Neutrophil (primary cell): ENCODE measurements around the gene ATG7.

Experiments
- H3K27ac ChIP-seq: fragments of 200-600 bp; sonication (generic); 2 replicates; pipeline ENCODE4 v1.5.1; 2016; ENCODE audit warnings: mild to moderate bottlenecking, moderate library complexity
- H3K27me3 ChIP-seq: fragments of 200-600 bp; sonication (generic); 2 replicates; pipeline ENCODE4 v1.6.0; 2016; ENCODE audit warnings: mild to moderate bottlenecking
- H3K36me3 ChIP-seq: fragments of 200-600 bp; sonication (generic); 2 replicates; pipeline ENCODE4 v1.5.1; 2017
- H3K4me1 ChIP-seq, 2 experiments: fragments of 200-600 bp in 1 of 2; sonication (generic) in 1 of 2; 1 replicate in 1 of 2; 2 replicates in 1 of 2; pipeline versions ENCODE4 v1.5.1 to v1.6.1; 2013 to 2016; ENCODE audit warnings: low read depth in 1 of 2, low read length in 1 of 2, mild to moderate bottlenecking in 1 of 2, moderate library complexity in 1 of 2; ENCODE audit not compliant: control insufficient read depth in 1 of 2, insufficient read depth in 1 of 2
- H3K4me3 ChIP-seq, 2 experiments: fragments of 200-600 bp in 1 of 2; sonication (generic) in 1 of 2; 1 replicate in 1 of 2; 2 replicates in 1 of 2; pipeline ENCODE4 v1.5.1; 2013 to 2016; ENCODE audit warnings: low read depth in 1 of 2, low read length in 1 of 2, mild to moderate bottlenecking in 1 of 2, moderate library complexity in 1 of 2
- H3K9me3 ChIP-seq: fragments of 200-600 bp; sonication (generic); 2 replicates; pipeline ENCODE4 v1.5.1; 2016
- CTCF ChIP-seq: fragments of 200-600 bp; sonication (generic); IDR thresholded peaks from 2 replicates; pipeline ENCODE4 v1.5.1; 2016; ENCODE audit warnings: antibody characterized with exemption

The ATG7 gene

DNA sequence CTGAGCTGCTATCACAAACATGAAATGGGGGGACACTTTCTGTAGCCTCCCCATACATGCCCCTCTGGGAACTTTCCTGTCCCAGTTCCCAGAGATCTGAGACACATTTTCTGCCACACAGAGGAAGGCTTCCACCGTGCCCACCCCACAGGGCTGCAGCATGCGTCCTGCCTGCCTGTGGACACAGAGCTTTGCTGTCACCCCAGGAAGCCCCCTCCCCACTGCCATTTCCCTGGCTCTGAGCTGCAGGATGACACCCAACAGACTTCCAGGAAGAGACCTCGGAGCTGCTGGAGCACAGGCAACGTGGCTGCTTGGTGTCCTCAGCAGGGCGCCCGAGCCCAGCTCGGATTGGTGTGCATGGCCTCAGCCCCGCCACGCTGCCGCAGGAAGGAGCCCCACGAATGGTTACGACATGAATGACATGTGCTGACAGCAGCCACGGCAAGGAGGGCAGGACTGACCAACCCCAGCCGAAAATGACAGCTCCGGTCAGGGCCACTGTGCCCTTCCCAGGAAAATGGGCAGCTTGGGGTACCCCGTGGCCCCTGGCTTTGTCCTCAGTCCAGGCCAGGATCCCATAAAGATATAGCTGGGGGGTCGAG is 290.2 kb downstream of the ATG7 start:
- no peak for TF ChIP-seq CTCF
- no peak overlapping the region for H3K27ac ChIP-seq
- H3K9me3 ChIP-seq: no peaks in the 10 kb centered on the region
- H3K36me3 ChIP-seq: peaks cover 77% of the 10 kb centered on the region
- no peaks in the 10 kb centered on the region for H3K4me1 ChIP-seq
- H3K4me3 ChIP-seq: no peak overlapping the region
- no peaks in the 10 kb centered on the region for H3K27me3 ChIP-seq

DNA sequence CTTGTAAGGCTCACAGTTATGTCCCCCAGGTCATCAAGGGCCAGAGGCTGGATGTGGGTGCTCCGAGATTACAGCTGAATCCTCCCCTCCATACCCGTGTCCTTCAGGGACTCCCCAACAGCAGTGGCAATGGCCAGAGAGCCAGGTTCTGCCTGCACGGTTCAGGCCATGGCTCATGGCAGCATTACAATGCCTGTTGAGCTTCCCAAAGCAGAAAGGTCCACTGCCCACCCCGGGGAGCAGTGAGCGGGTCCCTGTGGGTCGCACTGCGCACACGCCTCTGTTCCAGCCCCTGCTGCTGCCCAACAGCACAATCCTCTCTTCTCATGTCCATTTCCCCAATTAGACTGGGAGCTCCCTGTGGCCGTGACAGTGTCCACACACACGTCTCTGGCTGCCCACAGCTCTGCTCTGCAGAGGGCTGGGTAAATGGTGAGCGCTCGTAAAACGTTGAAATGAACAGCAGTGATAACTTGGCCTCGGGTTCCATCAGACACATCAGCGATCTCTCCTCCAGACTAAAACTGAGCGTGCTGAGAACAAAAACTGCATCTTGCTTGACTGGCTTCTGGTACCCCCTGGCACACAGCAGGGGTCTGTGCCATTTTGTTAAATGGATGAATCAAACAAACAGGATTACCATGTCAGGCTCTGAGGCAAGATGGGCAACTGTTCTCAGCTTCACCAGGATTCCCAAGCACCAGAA is 291.1 kb downstream of the ATG7 start:
- H3K27me3 ChIP-seq: no peaks in the 10 kb centered on the region
- H3K4me1 ChIP-seq: no peaks in the 10 kb centered on the region
- no peak overlapping the region for H3K27ac ChIP-seq
- no peak overlapping the region for H3K4me3 ChIP-seq
- no peaks in the 10 kb centered on the region for H3K9me3 ChIP-seq
- TF ChIP-seq CTCF: no peak
- H3K36me3 ChIP-seq: peaks cover 73% of the 10 kb centered on the region

- Histone ChIP-seq H3K36me3 (peaks cover 68% of the 10 kb centered on the region), H3K4me3 (no peak overlapping the region), H3K27ac (no peak overlapping the region), H3K4me1 (no peaks in the 10 kb centered on the region), H3K9me3 (no peaks in the 10 kb centered on the region), H3K27me3 (no peaks in the 10 kb centered on the region)
- TF ChIP-seq CTCF: no peak
Observed at GRCh38 chr3:11563865-11564185, 291.6 kb downstream of the ATG7 start.

- peaks cover 61% of the 10 kb centered on the region for H3K36me3 ChIP-seq
- no peak overlapping the region for H3K27ac ChIP-seq
- no peaks in the 10 kb centered on the region for H3K27me3 ChIP-seq
- no peaks in the 10 kb centered on the region for H3K4me1 ChIP-seq
- no peak overlapping the region for H3K4me3 ChIP-seq
- TF ChIP-seq CTCF: no peak
- H3K9me3 ChIP-seq: no peaks in the 10 kb centered on the region
Observed at GRCh38 chr3:11564577-11565001, 292.4 kb downstream of the ATG7 start.

DNA sequence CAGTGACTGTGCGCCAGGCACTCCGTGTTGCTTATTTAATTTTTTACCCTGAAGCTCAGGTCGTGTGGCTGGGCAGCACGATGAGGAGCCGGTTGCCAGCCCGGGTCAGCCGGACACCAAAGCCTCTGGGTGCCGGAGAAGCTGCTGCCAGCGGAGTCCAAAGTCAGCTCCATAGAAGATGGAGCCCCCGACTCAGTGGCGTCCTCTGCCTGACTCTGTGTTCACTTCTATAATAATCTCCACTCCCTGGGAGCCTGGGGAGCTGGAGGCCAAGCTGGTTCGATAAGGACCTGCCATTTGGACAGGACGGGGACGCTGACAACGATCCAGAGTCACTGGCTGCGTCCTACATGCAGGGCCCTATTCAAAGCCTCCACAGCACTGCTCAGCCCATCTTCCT is 292.9 kb downstream of the ATG7 start:
- Histone ChIP-seq H3K4me3 (no peak overlapping the region), H3K27me3 (no peaks in the 10 kb centered on the region), H3K4me1 (peaks cover 2% of the 10 kb centered on the region in 2 experiments), H3K9me3 (no peaks in the 10 kb centered on the region), H3K27ac (no peak overlapping the region), H3K36me3 (peaks cover 56% of the 10 kb centered on the region)
- no peak for TF ChIP-seq CTCF
